Activated CD8-positive, alpha-beta T cell treated with anti-CD3 and anti-CD28 coated beads for 36 hours (primary cell): ENCODE measurements around the gene FITM1. TPM values are rescaled to one million over a fixed set of nuclear protein-coding genes. Genes with fewer than 3 reads are reported as not detected.

Experiments used
- ATAC-seq: fragments of 200-7000 bp; cut with Tn5 transposase; one replicate; pipeline ENCODE4 v1.10.0; 2021; ENCODE audit warnings: mild to moderate bottlenecking, moderate library complexity
- CTCF ChIA-PET: fragments of 350-600 bp; sonication (Branson Sonifier 250); formaldehyde crosslinking; loops from one replicate; lab custom pipeline; 2021; ENCODE audit warnings: antibody characterized with exemption; lab: Charles Lee
- POLR2A ChIA-PET: fragments of 350-600 bp; sonication (Branson Sonifier 250); formaldehyde crosslinking; loops from one replicate; lab custom pipeline; 2021; ENCODE audit warnings: antibody characterized with exemption; lab: Charles Lee
- DNase-seq: peaks from one replicate; pipeline ENCODE4 v3.0.0-alpha.2; 2020
- H3K27ac Mint-ChIP-seq: one replicate; pipeline ENCODE4 v1.8.0; 2021; ENCODE audit warnings: mild to moderate bottlenecking, mixed read lengths
- H3K27me3 Mint-ChIP-seq: one replicate; pipeline ENCODE4 v1.8.0; 2021; ENCODE audit warnings: mixed read lengths
- H3K36me3 Mint-ChIP-seq: one replicate; pipeline ENCODE4 v1.8.0; 2021; ENCODE audit warnings: low read depth, mixed read lengths
- H3K4me1 Mint-ChIP-seq: one replicate; pipeline ENCODE4 v1.8.0; 2021; ENCODE audit warnings: low read depth, mixed read lengths
- H3K4me3 Mint-ChIP-seq: one replicate; pipeline ENCODE4 v1.8.0; 2021; ENCODE audit warnings: mild to moderate bottlenecking, moderate library complexity, mixed read lengths
- H3K9me3 Mint-ChIP-seq: one replicate; pipeline ENCODE4 v1.8.0; 2021; ENCODE audit warnings: mixed read lengths
- intact Hi-C: fragments of 100-400 bp; cut with micrococcal nuclease; formaldehyde crosslinking; loops from one replicate; pipeline ENCODE4 v1.10.0; 2022
- total RNA-seq, 2 experiments: library from RNA; stranded (reverse); gene quantifications; one replicate each; pipeline ENCODE4 v1.2.3, GENCODE V29; 2021
- TF ChIP-seq, protein P1 (sequence below): fragments of 200-600 bp; IDR thresholded peaks from one replicate; pipeline ENCODE4 v1.8.0; 2022; ENCODE audit warnings: antibody characterized with exemption, mild to moderate bottlenecking

Gene FITM1
- total RNA-seq, 2 experiments from 2014 or later: 0.56 to 0.69 TPM

DNA sequence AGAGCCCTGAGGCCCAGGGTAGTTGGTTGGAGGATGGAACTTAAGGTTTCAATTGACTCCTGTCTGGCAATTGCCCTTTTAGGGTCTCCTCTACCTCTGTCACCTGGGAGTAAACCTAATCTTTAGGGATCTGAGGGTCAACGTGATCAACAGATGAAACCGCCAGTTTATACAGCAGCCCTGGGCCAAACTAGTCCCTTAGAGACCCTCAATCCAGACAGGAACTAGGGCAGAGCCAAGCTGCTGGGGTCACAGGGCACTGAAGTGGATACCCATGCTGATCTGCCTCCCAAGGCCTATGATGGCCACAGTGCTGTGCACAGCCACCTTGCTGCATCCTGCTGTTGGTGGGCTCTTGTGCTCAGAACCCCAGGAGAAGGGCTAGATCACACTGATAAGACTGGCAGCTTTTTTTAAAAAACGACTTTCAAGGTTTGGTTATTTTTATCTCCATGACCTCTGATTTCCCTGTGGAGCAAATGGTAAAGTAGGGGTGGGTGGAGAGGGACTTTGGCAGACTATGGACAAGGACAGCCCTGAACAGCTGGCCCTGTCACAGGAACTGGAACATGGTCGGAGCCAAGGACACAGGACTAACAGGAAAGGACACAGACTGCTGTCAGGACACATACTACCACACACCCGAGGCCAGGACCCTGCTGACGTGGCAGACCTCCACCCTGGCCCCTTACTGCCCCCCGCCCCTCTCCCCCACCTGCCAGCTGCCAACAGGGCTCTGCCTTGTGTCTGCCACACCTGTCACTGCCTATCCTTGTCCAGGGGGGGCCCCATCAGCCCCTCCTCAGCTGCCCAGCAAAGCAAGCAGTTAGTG is 474 bp downstream of the FITM1 start:
- Mint-ChIP-seq H3K27me3 (no peaks in the 10 kb centered on the region), H3K4me1 (peaks cover 25% of the 10 kb centered on the region), H3K36me3 (no peaks in the 10 kb centered on the region), H3K4me3 (no peak overlapping the region), H3K27ac (no peak overlapping the region), H3K9me3 (no peaks in the 10 kb centered on the region)
- DNase-seq (no peak), ATAC-seq (no peak)
- TF ChIP-seq, protein P1, sequence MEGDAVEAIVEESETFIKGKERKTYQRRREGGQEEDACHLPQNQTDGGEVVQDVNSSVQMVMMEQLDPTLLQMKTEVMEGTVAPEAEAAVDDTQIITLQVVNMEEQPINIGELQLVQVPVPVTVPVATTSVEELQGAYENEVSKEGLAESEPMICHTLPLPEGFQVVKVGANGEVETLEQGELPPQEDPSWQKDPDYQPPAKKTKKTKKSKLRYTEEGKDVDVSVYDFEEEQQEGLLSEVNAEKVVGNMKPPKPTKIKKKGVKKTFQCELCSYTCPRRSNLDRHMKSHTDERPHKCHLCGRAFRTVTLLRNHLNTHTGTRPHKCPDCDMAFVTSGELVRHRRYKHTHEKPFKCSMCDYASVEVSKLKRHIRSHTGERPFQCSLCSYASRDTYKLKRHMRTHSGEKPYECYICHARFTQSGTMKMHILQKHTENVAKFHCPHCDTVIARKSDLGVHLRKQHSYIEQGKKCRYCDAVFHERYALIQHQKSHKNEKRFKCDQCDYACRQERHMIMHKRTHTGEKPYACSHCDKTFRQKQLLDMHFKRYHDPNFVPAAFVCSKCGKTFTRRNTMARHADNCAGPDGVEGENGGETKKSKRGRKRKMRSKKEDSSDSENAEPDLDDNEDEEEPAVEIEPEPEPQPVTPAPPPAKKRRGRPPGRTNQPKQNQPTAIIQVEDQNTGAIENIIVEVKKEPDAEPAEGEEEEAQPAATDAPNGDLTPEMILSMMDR: no peak
- CTCF ChIA-PET: interaction anchor here (0.9 to 4.0 kb wide), 3 partner anchors 15 to 40 kb away, joined by 3 to 21 read pairs (median 5); partner anchors contain the start of genes DCAF11 and NRL
- POLR2A ChIA-PET: interaction anchor here (1.3 to 2.4 kb wide), 3 partner anchors 9 to 17 kb away, joined by 5 to 13 read pairs (median 5); partner anchors contain the start of genes DCAF11, EMC9 and NRL
- intact Hi-C loops: no loop called here

DNA sequence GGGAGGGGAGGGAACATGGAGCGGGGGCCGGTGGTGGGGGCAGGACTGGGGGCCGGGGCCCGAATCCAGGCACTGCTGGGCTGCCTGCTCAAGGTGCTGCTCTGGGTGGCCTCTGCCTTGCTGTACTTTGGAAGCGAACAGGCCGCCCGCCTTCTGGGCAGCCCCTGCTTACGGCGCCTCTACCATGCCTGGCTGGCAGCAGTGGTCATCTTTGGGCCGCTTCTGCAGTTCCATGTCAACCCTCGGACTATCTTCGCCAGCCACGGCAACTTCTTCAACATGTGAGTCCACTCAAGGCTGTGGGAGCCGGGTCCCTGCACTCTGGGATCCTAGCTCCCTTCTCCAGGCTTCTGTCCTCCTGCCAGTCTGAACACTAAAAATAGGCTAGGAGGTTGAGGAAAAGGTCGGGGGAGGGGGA is 1.1 kb downstream of the FITM1 start:
- peaks cover 2% of the 10 kb centered on the region for H3K36me3 Mint-ChIP-seq
- peaks cover 25% of the 10 kb centered on the region for H3K4me1 Mint-ChIP-seq
- intact Hi-C loops: no loop called here
- ChIA-PET POLR2A (interaction anchor here (1.3 to 2.4 kb wide), 5 partner anchors 10 to 33 kb away, joined by 4 to 13 read pairs (median 5); partner anchors contain the start of genes DCAF11, EMC9 and NRL), CTCF (interaction anchor here (1.7 to 5.3 kb wide), 4 partner anchors 10 to 29 kb away, joined by 5 to 29 read pairs (median 13); partner anchors contain the start of genes DCAF11, IRF9 and NRL)
- ATAC-seq (no peak), DNase-seq (no peak)
- H3K9me3 Mint-ChIP-seq: no peaks in the 10 kb centered on the region
- H3K4me3 Mint-ChIP-seq: no peak overlapping the region
- no peaks in the 10 kb centered on the region for H3K27me3 Mint-ChIP-seq
- TF ChIP-seq, protein P1: no peak
- H3K27ac Mint-ChIP-seq: peak overlapping the region; percentile 91

DNA sequence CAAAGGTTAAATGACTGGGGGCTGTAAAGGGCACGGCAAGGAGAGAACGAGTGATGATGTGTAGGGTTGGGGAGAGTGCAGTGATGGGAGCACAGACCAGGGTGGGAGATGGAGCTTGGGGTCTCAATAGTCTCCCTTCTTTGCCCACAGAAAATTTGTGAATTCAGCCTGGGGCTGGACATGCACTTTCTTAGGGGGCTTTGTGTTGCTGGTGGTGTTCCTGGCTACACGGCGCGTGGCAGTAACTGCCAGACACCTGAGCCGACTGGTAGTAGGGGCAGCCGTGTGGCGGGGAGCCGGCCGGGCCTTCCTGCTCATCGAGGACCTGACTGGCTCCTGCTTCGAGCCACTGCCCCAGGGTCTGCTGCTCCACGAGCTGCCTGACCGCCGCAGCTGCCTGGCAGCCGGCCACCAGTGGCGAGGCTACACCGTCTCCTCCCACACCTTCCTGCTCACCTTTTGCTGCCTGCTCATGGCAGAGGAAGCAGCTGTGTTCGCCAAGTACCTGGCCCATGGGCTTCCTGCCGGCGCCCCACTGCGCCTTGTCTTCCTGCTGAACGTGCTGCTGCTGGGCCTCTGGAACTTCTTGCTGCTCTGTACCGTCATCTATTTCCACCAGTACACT is 1.7 kb downstream of the FITM1 start:
- TF ChIP-seq, protein P1: no peak
- Mint-ChIP-seq H3K4me1 (peaks cover 30% of the 10 kb centered on the region), H3K9me3 (no peaks in the 10 kb centered on the region), H3K36me3 (peaks cover 8% of the 10 kb centered on the region), H3K27ac (peak overlapping the region; percentile 91), H3K4me3 (peak overlapping the region; percentile 46), H3K27me3 (no peaks in the 10 kb centered on the region)
- intact Hi-C loops: no loop called here
- ChIA-PET POLR2A (interaction anchor here (0.9 to 2.4 kb wide), 7 partner anchors 8 to 50 kb away, joined by 3 to 13 read pairs (median 4); partner anchors contain the start of genes DCAF11, EMC9, IRF9 and NRL), CTCF (interaction anchor here (0.9 to 5.3 kb wide), 6 partner anchors 9 to 29 kb away, joined by 3 to 29 read pairs (median 5); partner anchors contain the start of genes DCAF11, EMC9, IRF9 and NRL)
- ATAC-seq (no peak), DNase-seq (peak; percentile 57)

DNA sequence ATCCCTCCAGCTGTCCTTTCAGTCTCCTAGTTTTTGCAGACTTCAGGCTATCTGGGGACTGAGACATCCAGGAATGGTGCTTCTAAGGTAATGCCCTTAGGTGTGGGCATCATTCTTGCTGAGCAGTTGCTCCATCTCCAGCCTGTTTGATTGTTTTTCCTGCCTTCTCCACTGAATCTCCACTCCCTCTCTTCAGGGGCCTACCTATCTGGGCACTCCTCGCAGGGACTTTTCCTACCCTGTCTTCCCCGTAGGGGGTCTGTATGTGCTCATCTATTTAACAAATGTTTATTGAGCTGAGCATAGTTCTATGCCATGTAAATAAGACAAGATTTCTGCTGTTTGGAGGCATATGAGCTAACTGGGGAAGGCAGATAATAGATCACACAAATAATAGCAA is 2.5 kb downstream of the FITM1 start:
- no peaks in the 10 kb centered on the region for H3K27me3 Mint-ChIP-seq
- ChIA-PET POLR2A (interaction anchor here (0.9 to 2.4 kb wide), 8 partner anchors 8 to 49 kb away, joined by 3 to 13 read pairs (median 4); partner anchors contain the start of genes DCAF11, EMC9, IRF9 and NRL), CTCF (interaction anchor here (0.9 to 5.3 kb wide), 5 partner anchors 8 to 28 kb away, joined by 3 to 29 read pairs (median 5); partner anchors contain the start of genes DCAF11, EMC9, IRF9 and NRL)
- ATAC-seq (no peak), DNase-seq (no peak)
- peak overlapping the region; percentile 46 for H3K4me3 Mint-ChIP-seq
- TF ChIP-seq, protein P1: no peak
- H3K9me3 Mint-ChIP-seq: no peaks in the 10 kb centered on the region
- intact Hi-C loops: no loop called here
- H3K36me3 Mint-ChIP-seq: peaks cover 16% of the 10 kb centered on the region
- H3K27ac Mint-ChIP-seq: peak overlapping the region; percentile 91
- H3K4me1 Mint-ChIP-seq: peaks cover 38% of the 10 kb centered on the region
